Mesangial cell (primary cell): ENCODE data around the gene GC. TPM values are rescaled to one million over a fixed set of nuclear protein-coding genes. Genes with fewer than 3 reads are reported as not detected.

Experiments used
- total RNA-seq: library from RNA; depleted of rRNA; stranded (reverse); fragments of >200 nt; gene quantifications from 2 replicates; pipeline ENCODE4 v1.2.3, GENCODE V29; 2015

The GC gene, protein sequence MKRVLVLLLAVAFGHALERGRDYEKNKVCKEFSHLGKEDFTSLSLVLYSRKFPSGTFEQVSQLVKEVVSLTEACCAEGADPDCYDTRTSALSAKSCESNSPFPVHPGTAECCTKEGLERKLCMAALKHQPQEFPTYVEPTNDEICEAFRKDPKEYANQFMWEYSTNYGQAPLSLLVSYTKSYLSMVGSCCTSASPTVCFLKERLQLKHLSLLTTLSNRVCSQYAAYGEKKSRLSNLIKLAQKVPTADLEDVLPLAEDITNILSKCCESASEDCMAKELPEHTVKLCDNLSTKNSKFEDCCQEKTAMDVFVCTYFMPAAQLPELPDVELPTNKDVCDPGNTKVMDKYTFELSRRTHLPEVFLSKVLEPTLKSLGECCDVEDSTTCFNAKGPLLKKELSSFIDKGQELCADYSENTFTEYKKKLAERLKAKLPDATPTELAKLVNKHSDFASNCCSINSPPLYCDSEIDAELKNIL
- not detected in 2 replicates for total RNA-seq

DNA sequence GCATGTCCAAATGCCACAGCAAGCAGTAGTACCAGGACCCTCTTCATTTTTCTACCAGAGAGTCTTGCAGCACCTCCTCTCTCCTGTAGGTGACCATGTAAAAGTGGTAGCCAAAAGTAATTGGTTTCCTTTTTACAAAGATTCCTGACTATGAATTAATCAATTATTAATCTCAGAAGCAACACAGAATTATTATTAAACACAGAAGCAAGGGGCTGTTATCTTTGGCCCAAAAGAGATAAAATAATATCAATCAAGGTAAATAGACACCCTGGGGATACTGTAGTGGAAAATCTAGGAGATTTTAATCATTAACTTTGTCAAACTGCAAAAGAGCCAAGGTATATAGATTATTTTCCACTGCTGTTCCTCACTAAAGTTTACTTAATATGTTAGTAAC, at the start of gene GC:
Gene GC (minus strand): TSS at position 108 of the 400 bp plus-strand sequence. CDS start 61 bp downstream, at position 47.

Other genes starting within 250 kb of the GC start
- gene NPFFR2, start 247.9 kb upstream of the GC start, total RNA-seq: 1.8 and 3.4 TPM in 2 replicates